Daoy (cell line): ENCODE results near the gene SAE1. TPM values are rescaled to one million over a fixed set of nuclear protein-coding genes. Genes with fewer than 3 reads are reported as not detected.

Source experiments
- DNase-seq: peaks from one replicate; pipeline ENCODE4 v3.0.0-alpha.2; 2015; ENCODE audit warnings: low read depth
- total RNA-seq: library from RNA; depleted of rRNA; stranded (reverse); fragments of >200 nt; shearing (Covaris generic); gene quantifications from 2 replicates; pipeline ENCODE4 v1.2.3, GENCODE V29; 2014

The SAE1 gene
- total RNA-seq, 1 experiment from 2014 or later = 289 TPM

- no peak for DNase-seq
Measured at GRCh38 chr19:47161876-47162489, 31.3 kb downstream of the SAE1 start.

GRCh38 chr19:47168065-47168464 lies 37.4 kb downstream of the SAE1 start:
- DNase-seq = no peak

- no peak for DNase-seq
Measured at GRCh38 chr19:47172666-47173455, 42.2 kb downstream of the SAE1 start.

- no peak for DNase-seq
Measured at GRCh38 chr19:47176071-47176626, 45.5 kb downstream of the SAE1 start.

GRCh38 chr19:47176627-47177090 lies 46.0 kb downstream of the SAE1 start:
- peak; percentile 40 for DNase-seq

GRCh38 chr19:47179653-47180310 lies 49.1 kb downstream of the SAE1 start:
- DNase-seq = no peak

- no peak for DNase-seq
Measured at GRCh38 chr19:47183601-47184000, 53.0 kb downstream of the SAE1 start.

- DNase-seq = no peak
Measured at GRCh38 chr19:47186446-47187334, 56.1 kb downstream of the SAE1 start.

- DNase-seq = no peak
Measured at GRCh38 chr19:47187335-47187655, 56.7 kb downstream of the SAE1 start.

- DNase-seq = no peak
Measured at GRCh38 chr19:47187797-47188196, 57.2 kb downstream of the SAE1 start.

- no peak for DNase-seq
Measured at GRCh38 chr19:47188507-47189033, 57.9 kb downstream of the SAE1 start.

- DNase-seq = peak; percentile 64
Measured at GRCh38 chr19:47190167-47190727, 59.6 kb downstream of the SAE1 start.

GRCh38 chr19:47195434-47195833 lies 64.8 kb downstream of the SAE1 start:
- no peak for DNase-seq

- DNase-seq = no peak
Measured at GRCh38 chr19:47197141-47197540, 66.5 kb downstream of the SAE1 start.

- no peak for DNase-seq
Measured at GRCh38 chr19:47200530-47200929, 69.9 kb downstream of the SAE1 start.

- no peak for DNase-seq
Measured at GRCh38 chr19:47203254-47203653, 72.6 kb downstream of the SAE1 start.

GRCh38 chr19:47209319-47210179 lies 78.9 kb downstream of the SAE1 start:
- DNase-seq = no peak

GRCh38 chr19:47210180-47210490 lies 79.5 kb downstream of the SAE1 start:
- DNase-seq = no peak

- DNase-seq = peak; percentile 69
Measured at GRCh38 chr19:47210689-47211316, 80.2 kb downstream of the SAE1 start.

- DNase-seq = no peak
Measured at GRCh38 chr19:47215581-47215980, 84.9 kb downstream of the SAE1 start.
